B cell (primary cell): ENCODE results near the gene PIGQ. TPM values are rescaled to one million over a fixed set of nuclear protein-coding genes. Genes with fewer than 3 reads are reported as not detected.

ENCODE experiments used
- ATAC-seq: fragments of 200-7000 bp; cut with Tn5 transposase; one replicate; pipeline ENCODE4 v1.10.0; 2021; ENCODE audit warnings: low read depth, mild to moderate bottlenecking, moderate number of reproducible peaks, moderate library complexity
- CTCF ChIA-PET: fragments of 350-600 bp; sonication (Branson Sonifier 250); formaldehyde crosslinking; loops from one replicate; lab custom pipeline; 2021; ENCODE audit warnings: antibody characterized with exemption, inconsistent platforms; lab: Charles Lee
- POLR2A ChIA-PET: fragments of 350-600 bp; sonication (Branson Sonifier 250); formaldehyde crosslinking; loops from one replicate; lab custom pipeline; 2021; ENCODE audit warnings: antibody characterized with exemption; lab: Charles Lee
- DNase-seq: peaks from one replicate; pipeline ENCODE4 v3.0.0; 2013
- H2AFZ ChIP-seq: 2 replicates; pipeline ENCODE4 v1.6.1; 2012; ENCODE audit warnings: mild to moderate bottlenecking, low read depth, low read length; ENCODE audit not compliant: insufficient read depth, poor library complexity, severe bottlenecking
- H3K27ac ChIP-seq, 2 donors: 1 replicate in 1 of 2; 2 replicates in 1 of 2; pipeline ENCODE4 v1.5.1; 2012 to 2013; ENCODE audit warnings: low read length in 2 of 2, mild to moderate bottlenecking in 2 of 2, moderate library complexity in 1 of 2
- H3K27me3 ChIP-seq, 4 experiments: fragments of 200-600 bp in 1 of 4; sonication (generic) in 1 of 4; replicated peaks in 1 of 4; 1 replicate in 2 of 4; 2 replicates in 2 of 4; pipeline versions ENCODE4 v1.6.1 to v1.7.0; 2013 to 2016; ENCODE audit warnings: low read length in 3 of 4, mild to moderate bottlenecking in 2 of 4, mixed read lengths in 1 of 4, moderate library complexity in 1 of 4; ENCODE audit not compliant: insufficient read depth in 4 of 4, control insufficient read depth in 3 of 4; ENCODE audit errors: control extremely low read depth in 1 of 4
- H3K36me3 ChIP-seq, 2 experiments: replicated peaks in 1 of 2; 1 replicate in 1 of 2; 2 replicates in 1 of 2; pipeline versions ENCODE4 v1.6.1 to v1.7.1; 2013; ENCODE audit warnings: low read length in 1 of 2; ENCODE audit not compliant: insufficient read depth in 2 of 2, control insufficient read depth in 1 of 2; ENCODE audit errors: control extremely low read depth in 1 of 2, extremely low read depth in 1 of 2
- H3K4me1 ChIP-seq, 2 donors: fragments of 200-600 bp in 1 of 2; sonication (generic) in 1 of 2; 1 replicate in 1 of 2; 2 replicates in 1 of 2; pipeline versions ENCODE4 v1.5.1 to v1.6.1; 2013 to 2017; ENCODE audit warnings: low read length in 2 of 2; ENCODE audit not compliant: control insufficient read depth in 2 of 2, insufficient read depth in 2 of 2
- H3K4me2 ChIP-seq: replicated peaks from 2 replicates; pipeline ENCODE3; 2012; ENCODE audit warnings: mild to moderate bottlenecking, low read depth, low read length; ENCODE audit not compliant: poor library complexity, severe bottlenecking
- H3K4me3 ChIP-seq, 5 experiments: fragments of 200-600 bp in 1 of 5; sonication (generic) in 1 of 5; 1 replicate in 3 of 5; 2 replicates in 2 of 5; pipeline versions ENCODE4 v1.5.1 to v1.7.0; 2011 to 2016; ENCODE audit warnings: low read length in 4 of 5, mild to moderate bottlenecking in 4 of 5, low read depth in 2 of 5, control low read depth in 1 of 5, moderate library complexity in 1 of 5; ENCODE audit not compliant: insufficient read depth in 1 of 5; ENCODE audit errors: control extremely low read depth in 1 of 5, extremely low read depth in 1 of 5
- H3K79me2 ChIP-seq: fragments of 200-600 bp; sonication (generic); one replicate; pipeline ENCODE4 v1.6.0; 2016; ENCODE audit warnings: low read length; ENCODE audit not compliant: control insufficient read depth, insufficient read depth
- H3K9ac ChIP-seq: fragments of 200-600 bp; sonication (generic); 2 replicates; pipeline ENCODE4 v1.6.1; 2017; ENCODE audit warnings: mild to moderate bottlenecking, low read length, moderate library complexity
- H3K9me3 ChIP-seq, 3 donors: one replicate each; pipeline versions ENCODE4 v1.6.1 to v1.7.1; 2013; ENCODE audit warnings: low read length in 2 of 3; ENCODE audit not compliant: control insufficient read depth in 2 of 3, insufficient read depth in 1 of 3; ENCODE audit errors: control extremely low read depth in 1 of 3
- H4K20me1 ChIP-seq: 2 replicates; pipeline ENCODE4 v1.6.0; 2012; ENCODE audit warnings: mild to moderate bottlenecking, low read length; ENCODE audit not compliant: insufficient read depth, control insufficient read depth, poor library complexity, severe bottlenecking
- H3K27ac Mint-ChIP-seq: one replicate; pipeline ENCODE4 v1.8.0; 2021; ENCODE audit warnings: mixed read lengths
- H3K27me3 Mint-ChIP-seq: one replicate; pipeline ENCODE4 v1.8.0; 2021; ENCODE audit warnings: mixed read lengths
- H3K4me1 Mint-ChIP-seq: one replicate; pipeline ENCODE4 v1.8.0; 2021; ENCODE audit warnings: mixed read lengths
- H3K4me3 Mint-ChIP-seq: one replicate; pipeline ENCODE4 v1.8.0; 2021; ENCODE audit warnings: mixed read lengths
- H3K9me3 Mint-ChIP-seq: one replicate; pipeline ENCODE4 v1.8.0; 2022; ENCODE audit warnings: mixed read lengths; ENCODE audit not compliant: insufficient read depth
- CTCF ChIP-seq: fragments of 200-600 bp; IDR thresholded peaks from one replicate; pipeline ENCODE4 v1.8.0; 2022; ENCODE audit warnings: antibody characterized with exemption, mild to moderate bottlenecking
- EZH2 ChIP-seq: IDR thresholded peaks from 2 replicates; pipeline ENCODE4 v1.6.1; 2012; ENCODE audit warnings: borderline replicate concordance, low read depth, mild to moderate bottlenecking, moderate library complexity, low read length; ENCODE audit not compliant: insufficient read depth, poor library complexity, severe bottlenecking
- WGBS: methylation state at CpG from one replicate; pipeline ENCODE4 v1.1.5; 2013; ENCODE audit warnings: missing lambda C conversion rate; ENCODE audit not compliant: insufficient coverage; 5-methylcytosine and 5-hydroxymethylcytosine counted together
- intact Hi-C: fragments of 100-400 bp; cut with micrococcal nuclease; formaldehyde crosslinking; loops from one replicate; pipeline ENCODE4 v1.10.0; 2022
- polyA plus RNA-seq: library from polyadenylated mRNA; depleted of rRNA; stranded (reverse); fragments of >200 nt; gene quantifications from 2 replicates; pipeline ENCODE4 v1.2.3, GENCODE V29; 2012
- total RNA-seq, 2 donors: library from RNA; stranded (reverse); fragments of 120-200 nt in 1 of 2; gene quantifications; 1 replicate in 1 of 2; 2 replicates in 1 of 2; pipeline versions ENCODE4 v1.2.3 to v1.2.4, GENCODE V29; 2013 to 2022

PIGQ gene
- total and polyA plus RNA-seq, 2 donors (not counting 1 experiment from before 2014, with no cell fraction given) = 56.9 to 68.5 TPM

DNA sequence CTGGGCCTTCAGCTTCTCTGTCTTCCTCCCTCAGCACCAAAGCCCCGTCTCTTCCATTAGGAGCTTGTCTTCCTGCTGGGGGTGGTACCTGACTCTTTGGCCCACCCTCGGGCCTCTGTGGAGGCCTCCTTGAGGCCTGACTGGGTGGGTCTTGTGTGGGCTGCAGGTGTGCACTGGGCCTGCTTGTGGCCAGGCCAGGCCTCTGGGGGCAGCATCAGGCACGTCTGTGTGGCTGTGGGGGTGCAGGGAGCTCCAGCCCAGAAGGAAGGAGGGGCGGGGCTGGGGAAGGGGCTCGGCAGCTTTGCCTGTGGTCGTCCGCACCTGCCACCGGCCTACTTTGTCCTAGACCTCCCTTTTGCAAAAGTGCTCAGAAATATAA, 7.0 kb downstream of the PIGQ start:
- no peak overlapping the region for H2AFZ ChIP-seq
- intact Hi-C loops = no loop called here
- H3K4me2 ChIP-seq = no peak overlapping the region
- peaks cover 0 to 8% of the 10 kb centered on the region in 2 donors for H3K4me1 ChIP-seq
- no peak overlapping the region for H3K27ac ChIP-seq
- Mint-ChIP-seq H3K27ac (no peak overlapping the region), H3K4me3 (no peak overlapping the region), H3K4me1 (peaks cover 5% of the 10 kb centered on the region), H3K9me3 (no peaks in the 10 kb centered on the region), H3K27me3 (no peaks in the 10 kb centered on the region)
- DNase-seq (no peak), ATAC-seq (no peak)
- POLR2A ChIA-PET = interaction anchor here (0.7 kb wide), 1 partner anchor 832 kb away, joined by 5 read pairs; no protein-coding TSS in a partner anchor
- H3K79me2 ChIP-seq = no peaks in the 10 kb centered on the region
- H3K4me3 ChIP-seq = no peak overlapping the region
- H3K9me3 ChIP-seq = no peaks in the 10 kb centered on the region
- CTCF ChIA-PET = interaction anchor here (0.7 to 1.2 kb wide), 4 partner anchors 17 to 185 kb away, joined by 3 to 4 read pairs (median 3); no protein-coding TSS in a partner anchor
- no peaks in the 10 kb centered on the region for H4K20me1 ChIP-seq
- no peak overlapping the region for H3K9ac ChIP-seq
- H3K36me3 ChIP-seq = peaks cover 0 to 5% of the 10 kb centered on the region in 2 experiments
- 19% methylated on average over 3 of the region's 8 CpGs for WGBS
- TF ChIP-seq EZH2 = no peak
- no peak for TF ChIP-seq CTCF
- H3K27me3 ChIP-seq = no peaks in the 10 kb centered on the region

DNA sequence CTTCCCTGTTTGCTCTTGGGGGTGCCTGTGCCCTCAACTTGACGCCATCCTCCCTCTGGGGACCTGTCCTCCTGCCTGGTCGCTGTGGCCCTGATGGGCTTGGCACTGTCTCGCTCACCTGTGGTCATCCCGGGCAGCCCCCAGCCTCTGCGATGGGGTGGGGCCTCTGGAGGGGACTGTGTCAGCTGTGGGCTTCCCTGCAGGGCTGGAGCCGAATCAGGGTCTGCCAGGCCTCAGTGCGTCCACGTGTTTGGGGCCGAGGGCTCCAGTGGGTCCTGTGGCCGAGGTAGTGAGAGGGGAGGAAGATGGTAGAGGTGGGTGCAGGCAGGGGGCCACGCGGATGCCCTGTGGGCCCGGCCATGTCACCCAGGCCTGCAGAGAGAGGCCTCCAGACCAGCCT, 8.0 kb downstream of the PIGQ start:
- Histone ChIP-seq H3K27me3 (no peaks in the 10 kb centered on the region), H3K4me2 (no peak overlapping the region), H3K4me1 (peaks cover 0 to 8% of the 10 kb centered on the region in 2 donors), H4K20me1 (no peaks in the 10 kb centered on the region), H3K9me3 (no peaks in the 10 kb centered on the region), H3K36me3 (peaks cover 0 to 5% of the 10 kb centered on the region in 2 experiments), H2AFZ (no peak overlapping the region), H3K79me2 (no peaks in the 10 kb centered on the region), H3K9ac (no peak overlapping the region), H3K4me3 (no peak overlapping the region), H3K27ac (no peak overlapping the region)
- intact Hi-C loops = loop anchor here (2.0 kb wide), 1 partner anchor 33 kb away; no protein-coding TSS in a partner anchor
- WGBS = 98% methylated on average over 13 of the region's 13 CpGs
- Mint-ChIP-seq H3K9me3 (no peaks in the 10 kb centered on the region), H3K4me3 (no peak overlapping the region), H3K27me3 (no peaks in the 10 kb centered on the region), H3K27ac (no peak overlapping the region), H3K4me1 (peaks cover 4% of the 10 kb centered on the region)
- ATAC-seq = no peak
- POLR2A ChIA-PET = no interaction called here
- DNase-seq = no peak
- CTCF ChIA-PET = interaction anchor here (1.2 kb wide), 1 partner anchor 184 kb away, joined by 3 read pairs; no protein-coding TSS in a partner anchor
- TF ChIP-seq CTCF (no peak), EZH2 (no peak)
